ENCODE data around the gene LSM2.

Gene LSM2

GRCh38 chr6:31775633-31776484 lies 30.9 kb downstream of the LSM2 start:
- DNase-seq = no peak

- DNase-seq = no peak
These were observed 31.6 kb downstream of the LSM2 start for GRCh38 chr6:31775184-31775583.

- peak; percentile 53 to 59 for DNase-seq
These were observed 34.8 kb downstream of the LSM2 start for GRCh38 chr6:31771992-31772358.

GRCh38 chr6:31770860-31771259 lies 35.9 kb downstream of the LSM2 start:
- DNase-seq = no peak

- DNase-seq = peak; percentile 72 to 79
These were observed 36.9 kb downstream of the LSM2 start for GRCh38 chr6:31769684-31770371.

- no peak for DNase-seq
These were observed 38.2 kb downstream of the LSM2 start for GRCh38 chr6:31768363-31769257.

GRCh38 chr6:31767096-31767645 lies 39.6 kb downstream of the LSM2 start:
- no peak for DNase-seq

- no peak for DNase-seq
These were observed 40.6 kb downstream of the LSM2 start for GRCh38 chr6:31765910-31766794.

GRCh38 chr6:31765559-31765909 lies 41.2 kb downstream of the LSM2 start:
- DNase-seq = no peak

GRCh38 chr6:31764198-31764597 lies 42.6 kb downstream of the LSM2 start:
- no peak for DNase-seq

GRCh38 chr6:31763619-31763940 lies 43.2 kb downstream of the LSM2 start:
- no peak for DNase-seq

- no peak for DNase-seq
These were observed 43.7 kb downstream of the LSM2 start for GRCh38 chr6:31762878-31763618.

- no peak for DNase-seq
These were observed 44.4 kb downstream of the LSM2 start, which contains the start of gene SAPCD1 for GRCh38 chr6:31762356-31762755. Gene SAPCD1 (plus strand): TSS chr6:31762656. CDS start chr6:31763055, 399 bp downstream.

- no peak for DNase-seq
These were observed 45.4 kb downstream of the LSM2 start for GRCh38 chr6:31761343-31761742.

- DNase-seq = no peak
These were observed 46.0 kb downstream of the LSM2 start for GRCh38 chr6:31760790-31761189.

GRCh38 chr6:31758281-31758680 lies 48.5 kb downstream of the LSM2 start:
- DNase-seq = no peak

- DNase-seq = no peak
These were observed 53.9 kb downstream of the LSM2 start for GRCh38 chr6:31752739-31753319.

GRCh38 chr6:31750411-31751022 lies 56.2 kb downstream of the LSM2 start:
- no peak for DNase-seq

GRCh38 chr6:31749301-31750036 lies 57.3 kb downstream of the LSM2 start:
- no peak for DNase-seq
